SK-N-SH (cell line): ENCODE measurements around the gene AKT1S1. TPM values are rescaled to one million over a fixed set of nuclear protein-coding genes. Genes with fewer than 3 reads are reported as not detected.

Experiments
- CTCF ChIA-PET: fragments of 300-600, 350-600 bp; formaldehyde crosslinking; extraction: SDS; loops from one replicate; lab custom pipeline; 2021; lab: Yijun Ruan, JAX
- POLR2A ChIA-PET: fragments of 350-600 bp; sonication (Branson Sonifier 250); formaldehyde crosslinking; extraction: SDS; loops from one replicate; lab custom pipeline; 2020; ENCODE audit warnings: antibody characterized with exemption, inconsistent platforms; lab: Yijun Ruan, JAX
- DNase-seq: peaks from one replicate; pipeline ENCODE4 v3.0.0; 2012
- H2AFZ ChIP-seq: fragments of 200-600 bp; sonication (generic); 2 replicates; pipeline ENCODE4 v1.8.1; 2016; ENCODE audit warnings: antibody characterized with exemption, mild to moderate bottlenecking, low read depth
- H3F3A ChIP-seq: fragments of 200-600 bp; sonication (generic); replicated peaks from 2 replicates; pipeline ENCODE3; 2016; ENCODE audit warnings: antibody characterized with exemption, mild to moderate bottlenecking; ENCODE audit not compliant: insufficient read depth
- H3K27ac ChIP-seq, 2 experiments: fragments of 200-500 bp in 1 of 2; fragments of 200-600 bp in 1 of 2; sonication (Bioruptor generic) in 1 of 2; sonication (generic), shearing (Covaris generic) in 1 of 2; 2 replicates each; pipeline versions ENCODE4 v1.5.1 to v1.6.1; 2014 to 2016; ENCODE audit warnings: low read depth in 2 of 2, inconsistent platforms in 1 of 2, low read length in 1 of 2, mild to moderate bottlenecking in 1 of 2, mixed read lengths in 1 of 2
- H3K27me3 ChIP-seq: fragments of 200-600 bp; sonication (generic), shearing (Covaris generic); 2 replicates; pipeline ENCODE4 v1.6.1; 2016; ENCODE audit warnings: mixed run types; ENCODE audit not compliant: insufficient read depth
- H3K36me3 ChIP-seq, 2 experiments: fragments of 200-500 bp in 1 of 2; fragments of 200-600 bp in 1 of 2; sonication (Bioruptor generic) in 1 of 2; sonication (generic) in 1 of 2; replicated peaks in 1 of 2; 2 replicates each; pipeline versions ENCODE3 to v1.5.1; 2014 to 2016; ENCODE audit warnings: low read length in 1 of 2, mild to moderate bottlenecking in 1 of 2; ENCODE audit not compliant: insufficient read depth in 2 of 2, control insufficient read depth in 1 of 2
- H3K4me1 ChIP-seq, 2 experiments: fragments of 200-500 bp in 1 of 2; fragments of 200-600 bp in 1 of 2; sonication (Bioruptor generic) in 1 of 2; sonication (generic), shearing (Covaris generic) in 1 of 2; 2 replicates each; pipeline versions ENCODE4 v1.5.1 to v1.6.1; 2014 to 2016; ENCODE audit warnings: low read depth in 1 of 2, low read length in 1 of 2, mixed run types in 1 of 2; ENCODE audit not compliant: insufficient read depth in 2 of 2, control insufficient read depth in 1 of 2
- H3K4me2 ChIP-seq: fragments of 200-600 bp; sonication (generic), shearing (Covaris generic); 2 replicates; pipeline ENCODE4 v1.6.1; 2017; ENCODE audit warnings: mixed run types
- H3K4me3 ChIP-seq, 2 experiments: fragments of 200-500 bp in 1 of 2; fragments of 200-600 bp in 1 of 2; sonication (Bioruptor generic) in 1 of 2; sonication (generic), shearing (Covaris generic) in 1 of 2; 2 replicates each; pipeline versions ENCODE4 v1.5.1 to v1.8.1; 2014 to 2016; ENCODE audit warnings: low read depth in 2 of 2, inconsistent platforms in 1 of 2, low read length in 1 of 2, mild to moderate bottlenecking in 1 of 2, mixed read lengths in 1 of 2, moderate library complexity in 1 of 2
- H3K79me2 ChIP-seq: fragments of 200-600 bp; sonication (generic); 2 replicates; pipeline ENCODE4 v1.8.1; 2017; ENCODE audit warnings: mild to moderate bottlenecking; ENCODE audit not compliant: insufficient read depth
- H3K9ac ChIP-seq: fragments of 200-600 bp; sonication (generic); 2 replicates; pipeline ENCODE4 v1.6.1; 2017; ENCODE audit warnings: mixed run types
- H3K9me2 ChIP-seq: fragments of 200-600 bp; sonication (generic); 2 replicates; pipeline ENCODE4 v1.6.1; 2017; ENCODE audit warnings: mixed run types
- H3K9me3 ChIP-seq: fragments of 200-600 bp; sonication (generic); 2 replicates; pipeline ENCODE4 v1.6.1; 2017; ENCODE audit warnings: mixed run types, mild to moderate bottlenecking, moderate library complexity
- H4K20me1 ChIP-seq: fragments of 200-600 bp; sonication (generic); 2 replicates; pipeline ENCODE4 v1.6.1; 2017; ENCODE audit warnings: mild to moderate bottlenecking, mixed run types; ENCODE audit not compliant: insufficient read depth
- FOXM1 ChIP-seq: IDR thresholded peaks from 2 replicates; pipeline ENCODE4 v1.4.0; 2012; ENCODE audit warnings: low read depth, mild to moderate bottlenecking
- GABPA ChIP-seq: IDR thresholded peaks from 2 replicates; pipeline ENCODE4 v1.4.0; 2012; ENCODE audit warnings: low read depth, mild to moderate bottlenecking
- MAX ChIP-seq: IDR thresholded peaks from 2 replicates; pipeline ENCODE4 v1.4.0; 2012; ENCODE audit warnings: low read depth
- MXI1 ChIP-seq: IDR thresholded peaks from 2 replicates; pipeline ENCODE4 v1.6.1; 2012; ENCODE audit warnings: mild to moderate bottlenecking, low read depth, low read length, improper control_type of control experiment
- REST ChIP-seq: IDR thresholded peaks from 2 replicates; pipeline ENCODE4 v1.6.1; 2012; ENCODE audit warnings: mild to moderate bottlenecking, low read depth, low read length, moderate library complexity
- RFX5 ChIP-seq: IDR thresholded peaks from 2 replicates; pipeline ENCODE4 v1.6.1; 2012; ENCODE audit warnings: mild to moderate bottlenecking, improper control_type of control experiment, low read length
- RXRA ChIP-seq: IDR thresholded peaks from 2 replicates; pipeline ENCODE4 v1.4.0; 2012; ENCODE audit warnings: low read depth, mild to moderate bottlenecking, borderline replicate concordance
- SMC3 ChIP-seq: IDR thresholded peaks from 2 replicates; pipeline ENCODE4 v1.6.1; 2012; ENCODE audit warnings: low read depth, low read length, improper control_type of control experiment
- WGBS: methylation state at CpG from one replicate; pipeline ENCODE4 v1.1.6; 2017; ENCODE audit warnings: low lambda C conversion rate; 5-methylcytosine and 5-hydroxymethylcytosine counted together
- polyA plus RNA-seq, 3 experiments: library from polyadenylated mRNA; depleted of rRNA; stranded (reverse); fragments of >200 nt; gene quantifications; 2 replicates each; pipeline ENCODE4 v1.2.3, GENCODE V29; 2012

Gene AKT1S1
- polyA plus RNA-seq, 1 of the 3 experiments (the other 2 are of a cell fraction), result 63.7 TPM

- Histone ChIP-seq H3K4me1 (peaks cover 7 to 11% of the 10 kb centered on the region in 2 experiments; a peak in 2 of 4 replicates), H3K4me3 (no peak overlapping the region), H3K9me3 (no peaks in the 10 kb centered on the region), H3K36me3 (peaks cover 41 to 56% of the 10 kb centered on the region in 2 experiments), H3K79me2 (peaks cover 19% of the 10 kb centered on the region), H3K9me2 (no peaks in the 10 kb centered on the region), H3K9ac (no peak overlapping the region), H2AFZ (no peak overlapping the region)
- CTCF ChIA-PET, result no interaction called here
- DNase-seq, result no peak
- WGBS, result 89% methylated on average over 4 of the region's 5 CpGs
- TF ChIP-seq MAX (no peak), FOXM1 (no peak), MXI1 (no peak), REST (no peak), GABPA (no peak), SMC3 (no peak), RFX5 (no peak)
- TF ChIP-seq, all 33 proteins: peak for 0
- POLR2A ChIA-PET, result no interaction called here
- no peaks in the 10 kb centered on the region for H3K27me3 ChIP-seq
- H3K4me2 ChIP-seq, result no peak overlapping the region
- H4K20me1 ChIP-seq, result no peaks in the 10 kb centered on the region
- no peak overlapping the region for H3K27ac ChIP-seq
- H3F3A ChIP-seq, result peaks cover 10% of the 10 kb centered on the region
Observed at GRCh38 chr19:49883094-49883493, 5.9 kb upstream of the AKT1S1 start.

GRCh38 chr19:49882643-49883042 lies 5.5 kb upstream of the AKT1S1 start:
- Histone ChIP-seq H2AFZ (no peak overlapping the region), H3K4me2 (no peak overlapping the region), H3K27me3 (no peaks in the 10 kb centered on the region), H4K20me1 (no peaks in the 10 kb centered on the region), H3K36me3 (peaks cover 41 to 56% of the 10 kb centered on the region in 2 experiments), H3K27ac (no peak overlapping the region), H3K4me3 (no peak overlapping the region), H3K9ac (no peak overlapping the region), H3K79me2 (peaks cover 19% of the 10 kb centered on the region), H3K9me2 (no peaks in the 10 kb centered on the region), H3K4me1 (peaks cover 7 to 11% of the 10 kb centered on the region in 2 experiments; a peak in 2 of 4 replicates), H3K9me3 (no peaks in the 10 kb centered on the region), H3F3A (peaks cover 10% of the 10 kb centered on the region)
- ChIA-PET POLR2A (no interaction called here), CTCF (no interaction called here)
- 97% methylated on average over 6 of the region's 14 CpGs for WGBS
- no peak for TF ChIP-seq RXRA
- DNase-seq, result no peak
